ENCODE data around the gene ERGIC3. TPM values are rescaled to one million over a fixed set of nuclear protein-coding genes. Genes with fewer than 3 reads are reported as not detected.

ERGIC3 gene
- polyA plus RNA-seq, 1 experiment: 484 TPM

DNA sequence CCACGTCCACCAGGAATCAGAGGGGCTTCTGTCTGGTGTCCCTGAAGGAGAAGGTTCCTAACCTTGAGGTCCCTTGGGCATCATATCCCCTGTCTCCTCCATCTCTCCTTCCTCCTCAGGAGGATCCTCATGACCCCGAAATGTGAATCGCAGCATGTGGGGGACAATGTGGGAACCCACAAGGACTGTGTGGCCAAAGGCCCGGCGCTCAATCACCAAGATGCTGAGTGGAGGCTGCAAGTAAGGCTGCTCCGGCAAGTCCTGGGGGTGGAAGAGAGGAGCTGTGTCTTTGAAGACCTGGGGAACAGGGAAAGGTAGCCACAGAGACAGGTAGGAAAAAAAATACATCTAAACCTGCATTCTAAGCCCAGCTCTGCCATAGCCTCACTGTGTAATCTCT is 37.3 kb downstream of the ERGIC3 start:
- Histone ChIP-seq H3K27ac (ENCODE audit: low read depth, low read length) (no peak overlapping the region), H3K4me3 (ENCODE audit: low read depth, low read length) (no peak overlapping the region), H3K9me3 (ENCODE audit: control insufficient read depth, insufficient read depth, low read length) (peaks cover 6% of the 10 kb centered on the region; the same call in 1 of the 2 replicates), H3K27me3 (ENCODE audit: control insufficient read depth, insufficient read depth, low read length) (peaks cover 13% of the 10 kb centered on the region)
- DNase-seq (ENCODE audit: low read depth, low spot score): no peak
- CTCF ChIA-PET: interaction anchor here (0.6 kb wide), 1 partner anchor 341 kb away, joined by 3 read pairs; no protein-coding TSS in a partner anchor
- POLR2A ChIA-PET: no interaction called here
- TF ChIP-seq, protein P1, sequence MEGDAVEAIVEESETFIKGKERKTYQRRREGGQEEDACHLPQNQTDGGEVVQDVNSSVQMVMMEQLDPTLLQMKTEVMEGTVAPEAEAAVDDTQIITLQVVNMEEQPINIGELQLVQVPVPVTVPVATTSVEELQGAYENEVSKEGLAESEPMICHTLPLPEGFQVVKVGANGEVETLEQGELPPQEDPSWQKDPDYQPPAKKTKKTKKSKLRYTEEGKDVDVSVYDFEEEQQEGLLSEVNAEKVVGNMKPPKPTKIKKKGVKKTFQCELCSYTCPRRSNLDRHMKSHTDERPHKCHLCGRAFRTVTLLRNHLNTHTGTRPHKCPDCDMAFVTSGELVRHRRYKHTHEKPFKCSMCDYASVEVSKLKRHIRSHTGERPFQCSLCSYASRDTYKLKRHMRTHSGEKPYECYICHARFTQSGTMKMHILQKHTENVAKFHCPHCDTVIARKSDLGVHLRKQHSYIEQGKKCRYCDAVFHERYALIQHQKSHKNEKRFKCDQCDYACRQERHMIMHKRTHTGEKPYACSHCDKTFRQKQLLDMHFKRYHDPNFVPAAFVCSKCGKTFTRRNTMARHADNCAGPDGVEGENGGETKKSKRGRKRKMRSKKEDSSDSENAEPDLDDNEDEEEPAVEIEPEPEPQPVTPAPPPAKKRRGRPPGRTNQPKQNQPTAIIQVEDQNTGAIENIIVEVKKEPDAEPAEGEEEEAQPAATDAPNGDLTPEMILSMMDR (IDR thresholded peaks at IDR 0.05; ENCODE audit: low read depth, low read length): no peak

DNA sequence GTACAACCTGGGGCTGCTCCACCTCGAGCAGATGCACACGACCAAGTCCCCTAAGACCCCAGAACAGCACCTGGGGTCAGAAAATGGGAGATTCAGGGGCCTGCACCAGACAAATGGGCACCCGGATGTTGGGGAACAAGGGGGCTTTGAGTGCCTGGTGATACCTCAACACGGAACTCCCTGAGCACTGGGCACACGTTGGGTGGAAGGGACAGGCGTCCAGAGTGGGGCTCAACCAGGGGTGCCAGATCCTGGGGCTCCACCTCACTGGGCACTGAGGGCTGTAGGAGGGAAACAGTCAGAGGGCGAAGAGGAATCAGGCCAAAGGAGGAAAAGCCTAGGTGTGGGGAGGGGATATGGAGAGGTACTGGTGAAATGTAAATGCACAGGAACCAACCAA is 40.3 kb downstream of the ERGIC3 start:
- DNase-seq (ENCODE audit: low read depth, low spot score): no peak
- H3K27ac ChIP-seq (ENCODE audit: low read depth, low read length): no peak overlapping the region
- ChIA-PET CTCF (no interaction called here), POLR2A (no interaction called here)
- H3K27me3 ChIP-seq (ENCODE audit: control insufficient read depth, insufficient read depth, low read length): peaks cover 9% of the 10 kb centered on the region
- TF ChIP-seq, protein P1 (IDR thresholded peaks at IDR 0.05; ENCODE audit: low read depth, low read length): no peak
- peaks cover 6% of the 10 kb centered on the region; the same call in 1 of the 2 replicates for H3K9me3 ChIP-seq (ENCODE audit: control insufficient read depth, insufficient read depth, low read length)
- H3K4me3 ChIP-seq (ENCODE audit: low read depth, low read length): no peak overlapping the region

DNA sequence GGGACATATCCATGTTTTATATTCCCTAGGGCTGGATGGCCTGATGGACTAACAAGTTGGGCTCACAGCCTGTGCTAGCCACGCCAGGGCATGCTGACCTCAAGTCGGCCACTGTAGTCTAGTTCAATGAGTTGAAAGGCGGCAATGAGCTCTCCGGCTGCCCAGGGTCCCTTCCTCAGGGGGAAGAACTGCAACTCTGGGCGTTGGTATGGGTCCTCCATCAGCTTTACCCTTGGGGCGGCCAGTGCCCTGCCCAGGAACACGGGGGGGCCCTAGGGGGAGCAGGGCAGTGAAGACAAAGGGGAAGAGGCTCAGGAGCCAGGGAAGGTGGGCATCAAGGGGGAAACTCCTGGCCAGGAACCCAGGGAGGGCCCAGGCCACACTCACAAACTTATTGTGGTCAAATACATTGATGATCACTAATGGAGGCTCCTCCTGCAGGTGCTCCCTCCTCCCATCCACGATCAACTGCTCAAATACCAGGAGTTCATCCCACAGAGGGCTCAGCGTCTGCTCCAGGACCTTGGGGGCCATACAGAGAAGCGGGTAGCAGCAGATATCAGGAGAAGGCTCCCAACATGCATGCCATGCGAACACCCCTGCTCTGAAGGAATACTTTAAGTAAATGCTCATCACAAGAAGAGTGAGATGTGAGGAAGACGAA is 41.0 kb downstream of the ERGIC3 start:
- no peak for DNase-seq (ENCODE audit: low read depth, low spot score)
- no peak overlapping the region for H3K4me3 ChIP-seq (ENCODE audit: low read depth, low read length)
- CTCF ChIA-PET: no interaction called here
- H3K27me3 ChIP-seq (ENCODE audit: control insufficient read depth, insufficient read depth, low read length): peaks cover 9% of the 10 kb centered on the region
- POLR2A ChIA-PET: no interaction called here
- TF ChIP-seq, protein P1 (IDR thresholded peaks at IDR 0.05; ENCODE audit: low read depth, low read length): no peak
- peaks cover 6% of the 10 kb centered on the region; the same call in 1 of the 2 replicates for H3K9me3 ChIP-seq (ENCODE audit: control insufficient read depth, insufficient read depth, low read length)
- H3K27ac ChIP-seq (ENCODE audit: low read depth, low read length): no peak overlapping the region

DNA sequence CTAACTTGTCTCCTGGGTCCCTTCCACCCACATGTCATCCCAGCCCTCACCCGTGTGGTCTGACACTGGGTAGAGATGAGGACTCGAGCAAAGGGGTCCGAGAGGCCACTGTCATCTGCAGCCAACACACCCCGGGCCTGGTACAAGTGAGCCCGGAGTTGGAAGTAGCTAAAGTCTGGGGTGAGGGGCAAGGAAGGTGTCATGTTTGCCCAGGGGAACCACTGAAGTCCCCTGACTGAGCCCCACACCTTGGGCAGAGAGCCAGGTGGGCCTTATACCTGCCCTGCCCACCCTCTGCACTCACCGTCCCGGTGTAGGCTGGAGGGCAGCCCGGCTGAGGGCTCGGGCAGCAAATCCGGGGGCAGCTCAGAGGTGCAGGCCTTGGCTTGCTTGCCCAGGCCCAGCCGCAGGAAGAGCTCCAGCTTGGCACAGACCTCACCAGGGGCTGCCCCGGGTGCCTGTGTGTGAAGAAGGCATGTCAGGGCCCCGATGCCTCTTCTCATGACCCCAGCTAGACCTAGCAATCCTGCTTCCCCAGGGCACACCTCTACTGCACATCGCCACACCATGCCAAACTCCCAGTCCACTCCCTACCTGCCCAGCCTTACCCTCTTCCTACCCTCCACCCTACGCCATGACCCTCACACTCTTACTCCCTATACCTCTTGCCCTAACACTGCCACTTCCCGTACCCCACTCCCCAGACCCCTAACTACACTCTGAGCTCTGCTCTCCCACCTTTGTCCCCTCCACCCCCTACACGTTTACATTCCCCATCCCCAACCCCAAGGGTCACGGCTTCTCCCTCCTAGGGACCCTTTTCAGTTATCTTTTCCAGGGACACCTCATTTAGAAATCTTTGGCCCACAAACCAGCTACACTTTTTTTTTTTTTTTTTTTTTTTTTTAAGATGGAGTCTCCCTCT is 42.0 kb downstream of the ERGIC3 start:
- DNase-seq (ENCODE audit: low read depth, low spot score): no peak
- Histone ChIP-seq H3K9me3 (ENCODE audit: control insufficient read depth, insufficient read depth, low read length) (peaks cover 6% of the 10 kb centered on the region; the same call in 1 of the 2 replicates), H3K4me3 (ENCODE audit: low read depth, low read length) (no peak overlapping the region), H3K27me3 (ENCODE audit: control insufficient read depth, insufficient read depth, low read length) (peaks cover 9% of the 10 kb centered on the region), H3K27ac (ENCODE audit: low read depth, low read length) (no peak overlapping the region)
- POLR2A ChIA-PET: interaction anchor here (0.8 kb wide), 1 partner anchor 186 kb away, joined by 7 read pairs; no protein-coding TSS in a partner anchor
- TF ChIP-seq, protein P1 (IDR thresholded peaks at IDR 0.05; ENCODE audit: low read depth, low read length): no peak
- CTCF ChIA-PET: no interaction called here

All from AG04450 (cell line).